ENCODE data around the gene COL18A1. TPM values are rescaled to one million over a fixed set of nuclear protein-coding genes. Genes with fewer than 3 reads are reported as not detected.

COL18A1 gene
- polyA plus RNA-seq, 1 of the 3 experiments (the other 2 are of a cell fraction) = 118 TPM

GRCh38 chr21:45427331-45428271 lies 22.6 kb downstream of the COL18A1 start (continued):
- TF ChIP-seq YY1 (IDR thresholded peaks at IDR 0.05; ENCODE audit: low read depth) (no peak), ELF1 (IDR thresholded peaks at IDR 0.05) (no peak), RCOR1 (IDR thresholded peaks at IDR 0.05; ENCODE audit: low read length) (no peak), NRF1 (IDR thresholded peaks at IDR 0.05; ENCODE audit: low read depth, low read length) (no peak), TCF12 (IDR thresholded peaks at IDR 0.05) (peak; percentile 61)

DNA sequence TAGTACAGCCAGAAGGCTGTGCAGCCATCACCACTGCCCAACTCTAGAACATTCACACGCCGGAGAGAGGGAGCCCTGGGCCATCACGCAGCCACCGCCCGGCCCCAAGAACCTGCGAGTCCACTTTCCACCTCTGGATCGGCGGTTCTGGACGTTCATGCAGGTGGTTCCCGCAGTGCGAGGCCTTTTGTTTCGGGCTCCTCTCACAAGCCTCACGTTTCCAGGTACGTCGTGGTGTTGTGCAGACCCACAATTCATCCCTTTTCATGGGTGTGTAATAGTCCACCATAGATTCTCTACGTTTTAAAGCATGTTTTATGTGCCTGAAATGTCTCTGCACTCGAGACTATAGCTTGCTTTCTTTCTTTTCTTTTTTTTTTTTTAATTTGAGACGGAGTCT lies 23.6 kb downstream of the COL18A1 start:
- Histone ChIP-seq H3K4me2 (no peak overlapping the region), H4K20me1 (ENCODE audit: insufficient read depth) (peaks cover 87% of the 10 kb centered on the region), H3K4me1 (ENCODE audit: control insufficient read depth in 1 of 2, insufficient read depth in 2 of 2, low read depth in 1 of 2, low read length in 1 of 2) (peaks cover 16 to 26% of the 10 kb centered on the region in 2 experiments; a peak in 2 of 4 replicates), H3K9me3 (no peaks in the 10 kb centered on the region), H3K9me2 (no peaks in the 10 kb centered on the region), H3K36me3 (replicated peaks in 1 of 2; ENCODE audit: control insufficient read depth in 1 of 2, insufficient read depth in 2 of 2, low read length in 1 of 2) (no peaks in the 10 kb centered on the region), H3K4me3 (ENCODE audit: low read depth in 2 of 2, low read length in 1 of 2) (no peak overlapping the region), H3K9ac (no peak overlapping the region), H3K27me3 (ENCODE audit: insufficient read depth) (no peaks in the 10 kb centered on the region), H3F3A (replicated peaks; ENCODE audit: insufficient read depth) (no peaks in the 10 kb centered on the region), H3K79me2 (ENCODE audit: insufficient read depth) (peaks cover 91% of the 10 kb centered on the region), H3K27ac (ENCODE audit: low read depth in 2 of 2, low read length in 1 of 2) (peak overlapping the region in 1 of 2 experiments; percentile 64; a peak in 1 of 4 replicates), H2AFZ (ENCODE audit: low read depth) (no peak overlapping the region)
- no peak for DNase-seq
- CTCF ChIA-PET = interaction anchor here (1.4 to 1.6 kb wide), 3 partner anchors 11 to 291 kb away, joined by 5 to 8 read pairs (median 5); no protein-coding TSS in a partner anchor
- POLR2A ChIA-PET = no interaction called here
- TF ChIP-seq FOXJ3 (CRISPR knock-in tag; IDR thresholded peaks at IDR 0.05) = no peak
- no peak for TF ChIP-seq CHD2 (IDR thresholded peaks at IDR 0.05; ENCODE audit: low read length, partially characterized antibody)
- TF ChIP-seq ELF1 (IDR thresholded peaks at IDR 0.05) = no peak
- TF ChIP-seq GABPA (IDR thresholded peaks at IDR 0.05; ENCODE audit: low read depth) = no peak
- TF ChIP-seq USF1 (IDR thresholded peaks at IDR 0.05; ENCODE audit: borderline replicate concordance, low read depth) = no peak
- TF ChIP-seq, protein P1, sequence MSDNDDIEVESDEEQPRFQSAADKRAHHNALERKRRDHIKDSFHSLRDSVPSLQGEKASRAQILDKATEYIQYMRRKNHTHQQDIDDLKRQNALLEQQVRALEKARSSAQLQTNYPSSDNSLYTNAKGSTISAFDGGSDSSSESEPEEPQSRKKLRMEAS (IDR thresholded peaks at IDR 0.05; ENCODE audit: low read depth) = no peak
- TF ChIP-seq TAF1 (IDR thresholded peaks at IDR 0.05; ENCODE audit: borderline replicate concordance, low read depth, low read length) = no peak
- TF ChIP-seq RFX5 (IDR thresholded peaks at IDR 0.05; ENCODE audit: low read length) = no peak
- no peak for TF ChIP-seq TCF12 (IDR thresholded peaks at IDR 0.05)
- TF ChIP-seq RAD21 (IDR thresholded peaks at IDR 0.05; ENCODE audit: low read length) = no peak
- WGBS (ENCODE audit: low lambda C conversion rate) = 91% methylated on average over 17 of the region's 18 CpGs
